ENCODE measurements around the gene CBLL1.

- TF ChIP-seq ZNF274 (IDR thresholded peaks at IDR 0.05; ENCODE audit: low read depth, low read length) (no peak), YY1 (IDR thresholded peaks at IDR 0.05; ENCODE audit: insufficient read depth, insufficient read length) (no peak)
Observed at GRCh38 chr7:107785170-107785569, 41.2 kb downstream of the CBLL1 start.

Data from NT2/D1 (cell line).